OCI-LY3 (cell line): ENCODE results near the gene EVA1B.

Experiments used
- CTCF ChIP-seq: fragments of 200-600, 300-600 bp; sonication (generic); IDR thresholded peaks from 2 replicates; pipeline ENCODE4 v1.5.1; 2014; ENCODE audit warnings: antibody characterized with exemption, low read length, low read depth
- EZH2phosphoT487 ChIP-seq: fragments of 200-600 bp; shearing (Covaris generic); IDR thresholded peaks from 2 replicates; pipeline ENCODE4 v1.6.1; 2018; ENCODE audit warnings: antibody characterized with exemption, mixed run types, low read depth

GRCh38 chr1:36303650-36304360 is 19.6 kb downstream of the EVA1B start:
- no peak for TF ChIP-seq CTCF
- no peak for TF ChIP-seq EZH2phosphoT487
